ENCODE results near the gene LRRC28.
"Not testable (repeated sequence)": the region's sequence is repeated elsewhere in the genome, so short reads cannot be mapped to it uniquely, and the experiment has no call there.

The LRRC28 gene

GRCh38 chr15:99393641-99394040 is 142.4 kb downstream of the LRRC28 start:
- DNase-seq (ENCODE audit: extremely low read depth, low read depth), result no peak
- no peak for TF ChIP-seq CTCF (IDR thresholded peaks at IDR 0.05; ENCODE audit: low read depth, low read length, missing control alignments)
- H3K4me3 ChIP-seq (replicated peaks; ENCODE audit: low read depth, low read length), result no peak overlapping the region

GRCh38 chr15:99396375-99396774 is 145.1 kb downstream of the LRRC28 start:
- no peak for DNase-seq (ENCODE audit: extremely low read depth, low read depth)
- TF ChIP-seq CTCF (IDR thresholded peaks at IDR 0.05; ENCODE audit: low read depth, low read length, missing control alignments), result no peak
- H3K4me3 ChIP-seq (replicated peaks; ENCODE audit: low read depth, low read length), result no peak overlapping the region

GRCh38 chr15:99399061-99399460 is 147.8 kb downstream of the LRRC28 start:
- no peak for DNase-seq (ENCODE audit: extremely low read depth, low read depth)
- no peak for TF ChIP-seq CTCF (IDR thresholded peaks at IDR 0.05; ENCODE audit: low read depth, low read length, missing control alignments)
- no peak overlapping the region for H3K4me3 ChIP-seq (replicated peaks; ENCODE audit: low read depth, low read length)

GRCh38 chr15:99399618-99400017 is 148.3 kb downstream of the LRRC28 start:
- no peak for DNase-seq (ENCODE audit: extremely low read depth, low read depth)
- TF ChIP-seq CTCF (IDR thresholded peaks at IDR 0.05; ENCODE audit: low read depth, low read length, missing control alignments), result no peak

GRCh38 chr15:99401216-99401615 is 149.9 kb downstream of the LRRC28 start:
- DNase-seq (ENCODE audit: extremely low read depth, low read depth); H3K4me3 ChIP-seq (replicated peaks; ENCODE audit: low read depth, low read length): not testable (repeated sequence)

More at GRCh38 chr15:99399618-99400017, 148.3 kb downstream of the LRRC28 start:
- no peak overlapping the region for H3K4me3 ChIP-seq (replicated peaks; ENCODE audit: low read depth, low read length)

- no peak for DNase-seq (ENCODE audit: extremely low read depth, low read depth)
- no peak for TF ChIP-seq CTCF (IDR thresholded peaks at IDR 0.05; ENCODE audit: low read depth, low read length, missing control alignments)
- no peak overlapping the region for H3K4me3 ChIP-seq (replicated peaks; ENCODE audit: low read depth, low read length)
Observed at GRCh38 chr15:99402014-99402729, 150.9 kb downstream of the LRRC28 start.

GRCh38 chr15:99403597-99403996 is 152.3 kb downstream of the LRRC28 start:
- no peak for TF ChIP-seq CTCF (IDR thresholded peaks at IDR 0.05; ENCODE audit: low read depth, low read length, missing control alignments)
- H3K4me3 ChIP-seq (replicated peaks; ENCODE audit: low read depth, low read length), result no peak overlapping the region
- DNase-seq (ENCODE audit: extremely low read depth, low read depth), result no peak

Data from HFF-Myc (cell line).